NAMALWA (cell line): ENCODE results near the gene EDDM3A.
"Not testable (repeated sequence)": the region's sequence is repeated elsewhere in the genome, so short reads cannot be mapped to it uniquely, and the experiment has no call there.

Experiments
- DNase-seq: peaks from one replicate; pipeline ENCODE4 v3.0.0-alpha.2; 2015; ENCODE audit warnings: low spot score

The EDDM3A gene

GRCh38 chr14:20733684-20734429 is 11.8 kb upstream of the EDDM3A start:
- DNase-seq, result no peak

GRCh38 chr14:20734430-20734806 is 11.3 kb upstream of the EDDM3A start:
- DNase-seq, result no peak

- DNase-seq, result not testable (repeated sequence)
Measured at GRCh38 chr14:20738292-20738691, 7.4 kb upstream of the EDDM3A start.

- DNase-seq, result no peak
Measured at GRCh38 chr14:20742132-20742531, 3.6 kb upstream of the EDDM3A start.

GRCh38 chr14:20743556-20743955 is 2.1 kb upstream of the EDDM3A start:
- no peak for DNase-seq

- no peak for DNase-seq
Measured at GRCh38 chr14:20746566-20746965, 879 bp downstream of the EDDM3A start.

- no peak for DNase-seq
Measured at GRCh38 chr14:20748439-20748838, 2.8 kb downstream of the EDDM3A start.

- no peak for DNase-seq
Measured at GRCh38 chr14:20750194-20750593, 4.5 kb downstream of the EDDM3A start.

- no peak for DNase-seq
Measured at GRCh38 chr14:20751963-20752562, 6.4 kb downstream of the EDDM3A start.

- DNase-seq, result no peak
Measured at GRCh38 chr14:20754308-20754707, 8.6 kb downstream of the EDDM3A start.

- no peak for DNase-seq
Measured at GRCh38 chr14:20755037-20755436, 9.3 kb downstream of the EDDM3A start.

GRCh38 chr14:20757965-20758364 is 12.3 kb downstream of the EDDM3A start:
- DNase-seq, result peak; percentile 41

GRCh38 chr14:20759465-20759864 is 13.8 kb downstream of the EDDM3A start:
- DNase-seq, result not testable (repeated sequence)

GRCh38 chr14:20760950-20761349 is 15.3 kb downstream of the EDDM3A start:
- no peak for DNase-seq

GRCh38 chr14:20768593-20768892 is 22.9 kb downstream of the EDDM3A start:
- DNase-seq, result no peak

- DNase-seq, result no peak
Measured at GRCh38 chr14:20769421-20769820, 23.7 kb downstream of the EDDM3A start.

- DNase-seq, result no peak
Measured at GRCh38 chr14:20772650-20773049, 27.0 kb downstream of the EDDM3A start.

- DNase-seq, result no peak
Measured at GRCh38 chr14:20774258-20774824, 28.7 kb downstream of the EDDM3A start.

GRCh38 chr14:20775043-20775442 is 29.4 kb downstream of the EDDM3A start:
- no peak for DNase-seq

GRCh38 chr14:20775901-20776300 is 30.2 kb downstream of the EDDM3A start:
- DNase-seq, result no peak

- DNase-seq, result no peak
Measured at GRCh38 chr14:20781803-20782202, 36.1 kb downstream of the EDDM3A start.

GRCh38 chr14:20782280-20782890 is 36.7 kb downstream of the EDDM3A start:
- DNase-seq, result peak; percentile 15

- no peak for DNase-seq
Measured at GRCh38 chr14:20787025-20787424, 41.3 kb downstream of the EDDM3A start.
